Mesodermal cell (in vitro differentiated cells): ENCODE results near the gene WBP1L. TPM values are rescaled to one million over a fixed set of nuclear protein-coding genes. Genes with fewer than 3 reads are reported as not detected.
A peak's percentile ranks its signal among the peaks of the same experiment; 100 is the strongest.
"Not testable (repeated sequence)": the region's sequence is repeated elsewhere in the genome, so short reads cannot be mapped to it uniquely, and the experiment has no call there.

Source experiments
- H3K27ac ChIP-seq: 2 replicates; pipeline ENCODE4 v1.7.0; 2013; ENCODE audit warnings: mild to moderate bottlenecking, low read depth, low read length, moderate library complexity; ENCODE audit not compliant: severe bottlenecking
- H3K36me3 ChIP-seq: 2 replicates; pipeline ENCODE4 v1.7.1; 2013; ENCODE audit warnings: mild to moderate bottlenecking, low read length, moderate library complexity; ENCODE audit not compliant: control insufficient read depth, insufficient read depth
- H3K4me1 ChIP-seq: one replicate; pipeline ENCODE4 v1.7.1; 2013; ENCODE audit warnings: mild to moderate bottlenecking, low read length; ENCODE audit not compliant: insufficient read depth, control insufficient read depth, poor library complexity, severe bottlenecking
- H3K4me3 ChIP-seq: 2 replicates; pipeline ENCODE4 v1.7.0; 2013; ENCODE audit warnings: low read length, control low read depth, mild to moderate bottlenecking; ENCODE audit not compliant: insufficient read depth, poor library complexity, severe bottlenecking; ENCODE audit errors: extremely low read depth
- H3K9me3 ChIP-seq: 2 replicates; pipeline ENCODE4 v1.7.1; 2013; ENCODE audit warnings: mild to moderate bottlenecking, low read length, moderate library complexity; ENCODE audit not compliant: control insufficient read depth
- WGBS, 2 experiments: methylation state at CpG; one replicate each; pipeline ENCODE4 v1.1.5; 2013; ENCODE audit warnings: missing lambda C conversion rate in 2 of 2; ENCODE audit not compliant: insufficient coverage in 2 of 2; 5-methylcytosine and 5-hydroxymethylcytosine counted together
- polyA plus RNA-seq, 2 experiments: library from polyadenylated mRNA; stranded (reverse); fragments of 50-300 nt; gene quantifications; one replicate each; pipeline ENCODE4 v1.2.3, GENCODE V29; 2013

WBP1L gene
- polyA plus RNA-seq (2013, experiment 1 of 2): 41.2 TPM
- polyA plus RNA-seq (2013, experiment 2 of 2): 35.1 TPM

GRCh38 chr10:102743588-102744373 lies at the start of gene WBP1L:
Gene WBP1L (plus strand): TSS chr10:102743948. CDS start chr10:102744054, 106 bp downstream.
- WGBS, 2 experiments: 0 to 1% methylated on average over 20 to 34 of the region's 37 CpGs
- Histone ChIP-seq H3K4me3 (peak within 1 kb of the TSS; percentile 93), H3K27ac (no peak within 1 kb of the TSS), H3K9me3 (no peaks in the 10 kb centered on the region), H3K36me3 (peaks cover 3% of the 10 kb centered on the region), H3K4me1 (peaks cover 8% of the 10 kb centered on the region)

GRCh38 chr10:102695401-102695800 lies 48.3 kb upstream of the WBP1L start:
- not testable (repeated sequence) for H3K4me3 ChIP-seq, H3K9me3 ChIP-seq, H3K4me1 ChIP-seq, H3K27ac ChIP-seq
- 94 to 98% methylated on average over 8 to 9 of the region's 10 CpGs for WGBS, 2 experiments
- H3K36me3 ChIP-seq: peaks cover 41% of the 10 kb centered on the region

DNA sequence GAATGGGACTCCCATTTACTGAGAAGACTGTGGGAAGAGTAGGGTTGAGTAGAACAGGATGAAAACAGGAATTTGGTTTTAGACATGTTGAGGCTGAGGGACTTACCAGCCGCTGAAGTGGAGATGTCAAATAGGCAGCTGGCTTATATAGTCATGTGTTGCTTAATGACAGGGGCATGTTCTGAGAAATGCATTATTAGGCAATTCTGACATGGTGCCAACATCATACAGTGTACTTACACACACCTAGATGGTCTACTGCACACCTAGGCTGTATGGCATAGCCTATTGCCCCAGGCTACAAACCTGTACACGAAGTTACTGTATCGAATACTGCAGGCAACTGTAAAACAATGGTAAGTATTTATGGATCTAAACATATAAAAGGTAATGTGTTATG lies 47.0 kb upstream of the WBP1L start:
- no peak overlapping the region for H3K27ac ChIP-seq
- H3K36me3 ChIP-seq: peaks cover 47% of the 10 kb centered on the region
- no peaks in the 10 kb centered on the region for H3K9me3 ChIP-seq
- H3K4me3 ChIP-seq: no peak overlapping the region
- WGBS, 2 experiments: 94 to 100% methylated on average over 1 to 3 of the region's 3 CpGs
- peaks cover under 1% of the 10 kb centered on the region for H3K4me1 ChIP-seq

- WGBS, 2 experiments: 86 to 89% methylated on average over 1 of the region's 2 CpGs
- Histone ChIP-seq H3K4me1 (no peaks in the 10 kb centered on the region), H3K27ac (no peak overlapping the region), H3K9me3 (no peaks in the 10 kb centered on the region), H3K4me3 (no peak overlapping the region), H3K36me3 (peaks cover 50% of the 10 kb centered on the region)
Measured at GRCh38 chr10:102698894-102699293, 44.9 kb upstream of the WBP1L start.

DNA sequence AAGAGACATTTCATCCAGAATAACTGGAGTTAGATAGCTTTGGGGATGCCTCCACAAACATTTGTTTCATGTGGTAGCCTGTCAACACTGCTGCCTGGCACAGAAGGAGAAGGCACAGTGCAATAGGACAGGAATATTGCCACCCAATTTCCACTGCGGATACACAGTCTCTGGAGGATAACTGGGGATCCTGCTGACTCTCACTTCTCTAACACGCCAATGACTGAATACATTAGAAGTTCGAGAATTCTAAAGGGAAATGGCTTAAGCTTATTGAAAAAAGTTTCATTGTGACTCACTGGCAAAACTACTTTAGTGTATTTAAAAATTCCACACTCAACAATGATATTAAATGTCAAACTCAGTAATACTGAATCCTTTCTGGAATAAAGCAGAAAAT lies 42.5 kb upstream of the WBP1L start:
- Histone ChIP-seq H3K27ac (no peak overlapping the region), H3K36me3 (peaks cover 52% of the 10 kb centered on the region)

GRCh38 chr10:102701796-102702195 lies 42.0 kb upstream of the WBP1L start:
- H3K36me3 ChIP-seq: peaks cover 47% of the 10 kb centered on the region
- no CpG with 5 or more reads among the region's 3 CpGs for WGBS, 2 experiments
- no peaks in the 10 kb centered on the region for H3K9me3 ChIP-seq
- H3K27ac ChIP-seq: no peak overlapping the region
- H3K4me3 ChIP-seq: no peak overlapping the region
- H3K4me1 ChIP-seq: no peaks in the 10 kb centered on the region

More for the DNA sequence above, 42.5 kb upstream of the WBP1L start:
- Histone ChIP-seq H3K4me3 (no peak overlapping the region), H3K9me3 (no peaks in the 10 kb centered on the region), H3K4me1 (no peaks in the 10 kb centered on the region)
- 100% methylated on average over 1 of the region's 3 CpGs for WGBS, 2 experiments

GRCh38 chr10:102702742-102703141 lies 41.0 kb upstream of the WBP1L start:
- WGBS, 2 experiments: 86 to 95% methylated on average over 1 to 2 of the region's 2 CpGs
- Histone ChIP-seq H3K4me1 (no peaks in the 10 kb centered on the region), H3K36me3 (peaks cover 38% of the 10 kb centered on the region), H3K27ac (no peak overlapping the region), H3K9me3 (no peaks in the 10 kb centered on the region), H3K4me3 (no peak overlapping the region)

- Histone ChIP-seq H3K4me3 (no peak overlapping the region), H3K9me3 (no peaks in the 10 kb centered on the region), H3K36me3 (peaks cover 23% of the 10 kb centered on the region), H3K4me1 (peaks cover 1% of the 10 kb centered on the region), H3K27ac (no peak overlapping the region)
- WGBS, 2 experiments: 90 to 96% methylated on average over 4 of the region's 6 CpGs
Measured at GRCh38 chr10:102704915-102705314, 38.8 kb upstream of the WBP1L start.

DNA sequence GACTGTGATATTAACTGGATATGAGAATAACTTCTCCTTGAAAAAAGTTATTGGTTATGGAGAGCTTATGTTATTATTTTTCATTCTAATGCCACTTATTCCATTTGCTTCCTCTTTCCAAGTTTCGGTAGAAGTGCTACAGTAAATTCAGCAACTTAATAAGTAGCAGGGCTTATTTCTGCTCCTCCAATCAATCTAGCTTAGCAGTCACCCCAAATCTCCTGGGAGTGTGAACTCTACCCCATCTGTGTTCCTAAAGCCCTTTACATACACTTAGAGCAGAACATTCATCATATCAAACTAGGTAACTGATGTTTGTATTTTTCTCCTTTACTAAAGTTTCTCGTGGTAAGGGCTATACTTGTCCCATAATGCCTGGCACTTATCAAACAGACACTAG lies 38.2 kb upstream of the WBP1L start:
- peaks cover 23% of the 10 kb centered on the region for H3K36me3 ChIP-seq
- H3K9me3 ChIP-seq: no peaks in the 10 kb centered on the region
- H3K27ac ChIP-seq: no peak overlapping the region
- 100% methylated on average over 2 of the region's 2 CpGs; no CpG with 5 or more reads in 1 of the 2 experiments for WGBS, 2 experiments
- peaks cover 6% of the 10 kb centered on the region for H3K4me1 ChIP-seq
- no peak overlapping the region for H3K4me3 ChIP-seq

GRCh38 chr10:102710609-102711008 lies 33.1 kb upstream of the WBP1L start:
- WGBS, 2 experiments: 80% methylated on average over 1 of the region's 4 CpGs; no CpG with 5 or more reads in 1 of the 2 experiments
- Histone ChIP-seq H3K36me3 (no peaks in the 10 kb centered on the region), H3K4me1 (peaks cover 25% of the 10 kb centered on the region), H3K4me3 (no peak overlapping the region), H3K27ac (peak overlapping the region; percentile 82), H3K9me3 (no peaks in the 10 kb centered on the region)

- Histone ChIP-seq H3K4me3 (no peak overlapping the region), H3K4me1 (peaks cover 25% of the 10 kb centered on the region), H3K9me3 (no peaks in the 10 kb centered on the region), H3K27ac (no peak overlapping the region), H3K36me3 (no peaks in the 10 kb centered on the region)
- 100% methylated on average over 2 to 3 of the region's 4 CpGs for WGBS, 2 experiments
Measured at GRCh38 chr10:102712089-102712488, 31.7 kb upstream of the WBP1L start.
